Measurements from ENCODE around the gene STMN3.

GRCh38 chr20:63680857-63681608 lies 27.8 kb upstream of the STMN3 start:
- TF ChIP-seq POLR2AphosphoS5 (IDR thresholded peaks at IDR 0.05; ENCODE audit: low read depth, low read length) (no peak), REST (IDR thresholded peaks at IDR 0.05; ENCODE audit: insufficient read depth in 1 of 2, low read depth in 2 of 2, low read length in 2 of 2) (no peak), TAF1 (IDR thresholded peaks at IDR 0.05; ENCODE audit: borderline replicate concordance, insufficient read depth, low read length) (no peak)

Data from PFSK-1 (cell line).